ENCODE results near the gene TNIP3.
"Not testable (repeated sequence)": the region's sequence is repeated elsewhere in the genome, so short reads cannot be mapped to it uniquely, and the experiment has no call there.

TNIP3 gene

GRCh38 chr4:121177246-121178137, 13.4 kb upstream of the TNIP3 start:
- DNase-seq: no peak

- no peak for DNase-seq
These were observed 12.2 kb upstream of the TNIP3 start for GRCh38 chr4:121176082-121176934.

- not testable (repeated sequence) for DNase-seq
These were observed 7.4 kb upstream of the TNIP3 start for GRCh38 chr4:121171477-121171876.

GRCh38 chr4:121168446-121169281, 4.5 kb upstream of the TNIP3 start:
- DNase-seq: no peak

DNA sequence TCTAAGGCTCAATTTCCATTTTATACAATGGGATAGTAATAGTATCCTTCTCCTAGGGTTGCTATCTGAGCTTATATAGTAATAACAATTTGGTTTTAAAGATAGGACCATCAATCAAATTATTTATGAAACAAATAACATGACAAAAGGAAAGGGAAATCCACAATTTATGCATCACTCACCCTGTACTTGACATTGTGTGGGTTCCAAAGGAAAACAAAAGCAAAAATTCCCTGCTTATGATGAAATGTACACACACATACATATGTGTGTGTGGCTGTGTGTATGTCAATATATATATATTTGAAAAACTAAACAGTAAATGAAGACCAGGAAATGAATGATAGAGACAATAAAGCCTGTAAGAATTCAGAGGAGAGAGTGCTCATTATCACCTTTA, 2.9 kb upstream of the TNIP3 start:
- DNase-seq: no peak

DNA sequence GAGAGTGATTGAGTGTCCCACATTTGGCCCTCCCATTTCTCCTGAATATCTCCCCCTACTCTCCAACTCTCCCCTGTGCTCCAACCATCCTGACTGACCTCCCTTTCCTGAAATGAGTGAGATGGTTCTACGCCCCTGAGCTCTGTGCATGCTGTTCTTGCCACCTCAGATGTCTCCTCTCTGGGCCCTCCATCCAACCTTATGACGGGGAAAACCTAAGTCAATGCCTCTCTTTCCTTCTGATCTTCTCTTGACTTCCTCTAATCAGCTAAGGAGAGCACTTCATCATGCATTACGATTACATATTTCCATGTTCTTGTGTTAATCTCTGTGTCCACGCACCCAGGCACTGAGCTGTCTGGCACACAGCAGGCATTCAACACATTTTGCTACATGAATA, 1.1 kb upstream of the TNIP3 start:
- no peak for DNase-seq

- DNase-seq: peak; percentile 11
These were observed 7.0 kb downstream of the TNIP3 start for GRCh38 chr4:121156822-121157769.

- DNase-seq: no peak
These were observed 8.2 kb downstream of the TNIP3 start for GRCh38 chr4:121155893-121156292.

DNA sequence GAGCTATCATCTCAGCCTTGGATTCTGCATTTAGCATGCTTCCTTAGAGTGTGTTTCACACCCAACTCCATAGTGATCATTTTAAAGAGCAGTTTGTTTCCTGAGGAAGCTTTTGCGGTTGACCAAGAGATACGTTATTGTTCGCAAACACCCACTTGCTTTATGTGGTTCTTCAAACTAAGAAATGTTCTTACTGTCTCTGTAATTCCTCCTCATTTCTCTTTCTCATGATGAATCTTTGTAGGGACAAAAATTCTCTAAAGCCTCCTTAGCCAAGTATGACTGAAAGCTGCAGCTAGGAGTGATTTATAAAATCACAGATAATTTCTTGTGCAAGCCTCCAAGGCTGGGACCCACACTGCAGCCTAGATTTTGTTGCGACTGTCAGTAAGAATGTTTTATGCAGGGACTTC, 10.0 kb downstream of the TNIP3 start:
- DNase-seq: no peak

- DNase-seq: no peak
These were observed 12.2 kb downstream of the TNIP3 start for GRCh38 chr4:121151942-121152341.

DNA sequence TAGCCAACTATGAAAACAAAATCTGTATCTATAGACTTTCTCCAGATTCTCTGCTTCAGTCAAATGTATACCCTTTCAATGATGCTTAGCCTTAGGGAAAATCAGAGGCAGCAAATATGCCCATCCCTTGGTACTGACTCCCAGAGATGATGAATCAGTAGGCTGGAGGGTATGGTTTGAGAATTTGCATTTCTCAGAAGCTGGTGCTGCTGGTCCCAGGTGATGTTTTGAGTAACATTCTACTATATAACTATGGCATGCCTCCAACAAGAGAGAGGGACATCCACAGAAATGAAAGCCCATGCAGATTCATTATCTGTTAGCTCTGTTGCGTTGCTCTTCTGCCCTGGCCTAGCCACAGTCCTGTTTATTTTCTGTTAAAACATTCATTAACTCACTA, 13.6 kb downstream of the TNIP3 start:
- no peak for DNase-seq

DNA sequence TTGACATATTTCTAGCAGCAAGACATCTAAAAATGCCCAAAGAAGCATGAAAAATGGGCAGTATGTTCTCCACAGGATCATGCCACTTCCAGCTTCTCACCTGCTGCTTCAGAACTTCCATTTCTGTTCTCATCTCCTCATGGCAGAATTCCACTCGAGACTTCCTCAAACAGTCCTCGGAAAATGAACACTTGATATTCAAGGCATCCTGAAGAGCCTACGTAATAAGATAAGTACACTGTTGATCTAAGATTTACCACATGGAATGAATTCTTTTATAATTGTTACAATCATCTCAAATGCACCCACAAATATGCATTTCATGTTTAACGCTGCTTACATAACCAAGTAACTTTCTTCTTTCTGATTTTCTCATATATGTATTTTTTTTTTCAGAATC, 14.1 kb downstream of the TNIP3 start:
- DNase-seq: no peak

- DNase-seq: no peak
These were observed 15.5 kb downstream of the TNIP3 start for GRCh38 chr4:121148621-121149020.

DNA sequence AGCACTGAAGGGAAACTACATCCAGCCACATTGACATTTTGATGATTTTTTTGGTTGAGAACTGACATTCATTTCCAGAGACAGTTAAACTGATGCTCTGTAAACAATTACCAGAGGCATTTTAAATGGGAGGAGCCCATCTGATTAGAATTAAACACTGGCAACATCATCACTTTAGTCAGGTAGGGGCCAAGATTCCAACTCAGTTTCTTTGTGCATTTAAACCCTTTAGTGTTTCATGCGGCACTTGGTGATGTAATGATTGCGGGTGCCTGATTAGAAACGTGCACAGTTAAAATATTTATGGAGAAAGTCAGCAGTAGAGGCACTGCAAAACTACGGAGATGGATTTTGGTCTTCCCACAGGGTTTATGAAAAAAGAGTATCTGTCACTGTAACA, 16.1 kb downstream of the TNIP3 start:
- no peak for DNase-seq

GRCh38 chr4:121146530-121146929, 17.6 kb downstream of the TNIP3 start:
- DNase-seq: no peak

DNA sequence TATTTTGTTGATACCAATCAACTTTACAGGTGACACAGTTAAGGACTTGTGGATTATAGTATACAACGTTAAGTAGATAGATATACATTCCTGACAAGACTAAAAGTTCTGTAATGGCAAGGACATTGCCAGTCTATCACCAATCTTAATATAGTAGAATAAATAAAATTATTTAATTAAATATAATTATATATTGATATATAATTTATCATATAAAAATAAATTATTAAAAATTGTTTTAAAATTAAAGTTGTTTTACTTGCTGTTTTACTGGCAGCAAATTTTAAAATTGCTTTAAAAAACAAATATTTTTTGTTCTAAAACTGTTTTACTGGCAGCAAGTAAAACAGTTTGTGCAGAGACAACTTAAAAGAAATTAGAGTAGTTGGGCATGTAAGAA, 18.7 kb downstream of the TNIP3 start:
- DNase-seq: no peak

GRCh38 chr4:121144021-121144420, 20.1 kb downstream of the TNIP3 start:
- no peak for DNase-seq

DNA sequence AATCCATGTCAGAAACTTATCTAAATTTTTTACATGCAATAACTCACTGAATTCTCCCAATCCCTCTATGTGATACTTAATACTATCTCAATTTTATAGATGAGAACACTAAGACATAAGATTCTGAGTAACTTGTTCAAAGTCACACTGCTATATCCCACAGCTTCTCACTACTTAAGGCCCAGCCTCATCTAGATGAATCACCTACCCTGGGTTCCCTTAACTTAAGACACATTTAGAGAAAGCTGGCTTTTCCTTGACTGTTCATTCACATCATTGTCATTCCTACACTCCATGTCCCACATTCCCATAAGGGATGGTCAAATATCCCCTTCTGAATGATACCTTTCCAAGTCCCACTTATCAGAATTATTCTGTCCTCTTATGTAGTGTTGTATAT, 21.0 kb downstream of the TNIP3 start:
- DNase-seq: no peak

- DNase-seq: no peak
These were observed 23.2 kb downstream of the TNIP3 start for GRCh38 chr4:121140716-121141460.

- no peak for DNase-seq
These were observed 24.4 kb downstream of the TNIP3 start for GRCh38 chr4:121139533-121140222.

Measured in activated T-cell treated with anti-CD3 and anti-CD28 coated beads for 4 hours (primary cell).